ENCODE data around the gene DFFA. TPM values are rescaled to one million over a fixed set of nuclear protein-coding genes. Genes with fewer than 3 reads are reported as not detected.

The DFFA gene, protein sequence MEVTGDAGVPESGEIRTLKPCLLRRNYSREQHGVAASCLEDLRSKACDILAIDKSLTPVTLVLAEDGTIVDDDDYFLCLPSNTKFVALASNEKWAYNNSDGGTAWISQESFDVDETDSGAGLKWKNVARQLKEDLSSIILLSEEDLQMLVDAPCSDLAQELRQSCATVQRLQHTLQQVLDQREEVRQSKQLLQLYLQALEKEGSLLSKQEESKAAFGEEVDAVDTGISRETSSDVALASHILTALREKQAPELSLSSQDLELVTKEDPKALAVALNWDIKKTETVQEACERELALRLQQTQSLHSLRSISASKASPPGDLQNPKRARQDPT
- 10 to 100 TPM; 38.8 to 45.8 (median 42.9) TPM for polyA plus RNA-seq (ENCODE audit: insufficient read length in 4 of 4)

DNA sequence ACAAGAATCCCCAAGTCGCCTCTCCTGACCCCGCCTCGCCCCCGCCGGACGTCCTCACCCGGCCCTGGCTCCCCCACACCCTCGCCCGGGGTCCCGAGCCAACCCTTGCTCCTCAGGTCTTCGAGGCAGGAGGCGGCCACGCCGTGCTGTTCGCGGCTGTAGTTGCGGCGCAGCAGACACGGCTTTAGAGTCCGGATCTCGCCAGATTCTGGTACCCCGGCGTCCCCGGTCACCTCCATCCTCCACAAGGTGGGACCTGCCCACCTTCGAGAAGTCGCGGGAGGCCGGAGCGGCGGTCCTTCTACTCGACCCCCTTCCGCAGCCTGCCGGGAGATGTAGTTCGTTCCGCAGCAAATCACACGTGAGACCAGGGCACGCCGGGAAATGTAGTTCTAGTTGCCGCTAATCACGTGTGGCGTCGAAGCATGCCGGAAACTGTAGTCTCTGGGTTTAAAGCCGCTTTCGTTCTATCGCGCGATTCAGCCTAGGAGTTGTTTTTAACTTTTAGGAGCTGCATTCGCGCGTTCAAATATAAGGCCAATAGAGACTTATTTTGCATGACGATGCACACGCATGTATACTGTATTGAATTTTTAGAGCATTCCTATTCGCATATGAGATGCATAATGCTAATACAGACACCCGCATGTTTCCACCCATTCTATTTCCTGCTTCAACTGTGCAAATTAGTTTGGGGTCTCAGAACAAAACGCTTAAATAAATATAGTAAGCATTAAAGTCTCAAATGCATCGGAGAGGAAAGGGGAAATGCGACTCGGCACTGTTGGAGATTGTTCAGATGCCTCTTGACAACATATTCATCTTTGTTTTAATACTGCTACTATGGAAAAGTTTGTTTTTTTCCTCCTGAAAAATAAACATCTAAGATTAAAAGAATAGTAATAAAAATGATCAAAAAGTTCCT lies at the start of gene DFFA:
DFFA (minus strand) TSS at position 310 of the 925 bp plus-strand sequence; CDS start at position 239, 71 bp downstream.
- peak; percentile 90 to 95 (median 92) for DNase-seq (ENCODE audit: low read depth in 4 of 4, low spot score in 3 of 4)

DNA sequence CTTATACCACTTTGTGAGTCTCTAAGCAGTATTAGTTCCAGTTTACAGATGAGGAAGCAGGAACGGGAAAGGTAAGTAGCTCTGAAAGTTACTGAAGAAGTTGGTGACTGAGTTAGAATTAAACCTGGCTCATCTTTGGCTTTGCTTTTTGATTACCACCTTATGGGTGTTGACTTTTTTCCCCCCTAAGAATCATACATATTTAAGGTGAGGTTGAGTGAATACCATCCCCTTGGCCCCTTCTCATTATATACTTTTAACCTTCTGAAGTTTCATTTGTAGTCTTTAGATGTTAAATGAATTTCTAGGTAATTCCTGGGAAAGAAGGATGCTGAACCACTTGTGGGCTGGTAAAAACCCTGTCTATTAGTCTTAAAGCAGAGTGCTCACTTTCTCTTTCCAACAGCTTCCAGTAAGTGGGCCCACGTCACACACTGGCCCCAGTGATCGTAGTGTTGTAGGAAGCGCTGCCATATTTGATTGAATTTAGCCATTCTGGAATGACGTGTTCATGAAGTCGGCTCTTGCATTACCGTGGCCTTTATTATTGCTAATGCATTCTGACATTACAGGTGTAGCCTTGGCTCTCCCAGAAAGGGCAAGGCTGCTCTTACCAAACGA lies 49.3 kb upstream of the DFFA start:
- DNase-seq (ENCODE audit: low read depth in 4 of 4, low spot score in 3 of 4), result no peak

- no peak for DNase-seq (ENCODE audit: low read depth in 4 of 4, low spot score in 3 of 4)
These were observed 48.6 kb upstream of the DFFA start for GRCh38 chr1:10520952-10521351.

DNA sequence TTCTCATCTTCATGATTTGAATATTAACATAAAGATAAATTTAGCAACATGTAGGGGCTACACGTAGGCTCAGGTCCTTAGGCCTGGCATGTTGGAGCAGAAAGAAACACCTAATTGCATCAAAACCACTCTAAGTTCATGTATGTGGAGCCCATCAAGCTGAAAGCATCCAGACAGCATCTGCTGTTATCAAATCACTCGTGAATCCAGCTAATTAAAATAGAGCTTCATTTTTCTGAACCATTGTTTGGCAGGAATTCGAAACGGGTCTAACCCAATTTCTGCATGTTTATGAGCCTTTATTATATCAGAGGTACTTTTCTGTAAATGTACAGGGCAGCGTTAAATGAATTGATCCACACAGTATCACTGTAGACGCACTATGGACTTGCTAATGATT lies 48.2 kb upstream of the DFFA start:
- no peak for DNase-seq (ENCODE audit: low read depth in 4 of 4, low spot score in 3 of 4)

DNA sequence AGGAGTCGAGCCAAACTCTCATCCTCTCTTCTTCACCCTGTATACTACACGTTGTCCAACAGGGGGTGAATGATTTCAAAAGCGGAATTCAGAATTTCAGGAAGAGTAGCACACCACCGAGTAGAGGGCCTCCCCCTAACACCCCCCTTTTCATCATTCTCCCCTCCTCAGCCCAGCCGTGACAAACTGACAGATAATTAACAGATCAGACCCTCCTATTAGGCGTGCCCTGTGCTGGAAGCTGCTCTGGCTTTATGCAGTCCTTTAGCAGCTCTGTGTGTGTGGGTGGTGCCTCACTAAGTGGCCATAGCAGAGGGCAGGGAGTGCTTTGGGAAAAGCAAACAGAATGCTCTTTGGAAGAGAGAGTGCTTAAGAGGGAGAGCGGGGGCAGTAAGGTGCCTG lies 46.7 kb upstream of the DFFA start:
- DNase-seq (ENCODE audit: low read depth in 4 of 4, low spot score in 3 of 4), result no peak

DNA sequence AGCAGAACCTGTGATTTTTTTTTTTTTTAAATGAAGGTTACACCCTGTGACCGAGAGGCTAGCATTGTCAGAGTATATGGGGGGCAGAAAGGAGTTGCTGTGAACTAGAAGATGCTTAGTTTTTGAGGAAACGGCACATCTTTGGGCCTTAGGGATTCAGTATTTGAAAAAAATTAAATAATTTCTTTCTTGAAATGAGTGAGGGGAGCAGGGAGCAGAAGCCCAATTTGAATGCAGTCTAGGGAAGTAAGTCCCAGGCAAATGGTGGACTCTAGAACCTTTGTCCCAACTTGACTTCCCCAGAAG lies 45.3 kb upstream of the DFFA start:
- DNase-seq (ENCODE audit: low read depth in 4 of 4, low spot score in 3 of 4), result no peak

DNA sequence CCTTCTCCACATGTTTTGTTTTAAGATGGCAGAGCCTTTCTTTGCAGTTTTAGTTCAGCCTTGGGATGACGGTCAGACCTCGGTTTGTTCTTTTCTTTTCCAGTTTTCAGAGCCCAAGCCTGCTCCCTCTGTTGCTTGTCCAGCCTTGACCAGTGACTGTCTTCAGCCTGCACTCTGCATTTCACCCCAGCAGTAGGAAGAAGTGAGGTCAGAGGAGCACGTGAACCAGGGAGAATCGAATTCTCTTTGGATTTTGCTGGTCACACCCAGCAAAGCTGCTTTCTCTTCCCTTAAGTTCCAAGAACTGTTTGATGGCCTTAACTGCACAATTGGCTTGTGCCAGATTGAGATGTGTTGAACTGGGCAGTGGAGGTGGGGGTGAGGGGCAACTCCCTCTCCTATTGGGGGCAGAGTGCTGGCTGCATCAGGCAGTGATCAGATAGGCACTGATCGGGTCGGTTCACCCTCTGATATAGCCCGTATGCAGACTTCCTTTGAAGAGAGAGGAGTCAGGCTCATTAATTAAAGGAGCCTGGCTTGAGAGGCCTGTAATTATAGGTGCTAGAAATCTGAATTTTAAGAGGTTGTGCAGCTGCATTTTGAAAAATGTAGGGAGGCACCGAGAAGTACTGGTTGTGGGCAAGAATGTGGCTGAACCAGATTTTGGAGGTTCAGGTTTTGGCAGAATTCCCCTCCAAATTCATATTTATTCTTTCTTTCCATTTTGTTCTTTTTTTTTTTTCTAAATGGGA lies 44.8 kb upstream of the DFFA start:
- DNase-seq (ENCODE audit: low read depth in 4 of 4, low spot score in 3 of 4), result no peak

GRCh38 chr1:10515976-10516750 lies 43.8 kb upstream of the DFFA start:
- DNase-seq (ENCODE audit: low read depth in 4 of 4, low spot score in 3 of 4), result no peak

- DNase-seq (ENCODE audit: low read depth in 4 of 4, low spot score in 3 of 4), result no peak
These were observed 43.1 kb upstream of the DFFA start for GRCh38 chr1:10515301-10515975.

DNA sequence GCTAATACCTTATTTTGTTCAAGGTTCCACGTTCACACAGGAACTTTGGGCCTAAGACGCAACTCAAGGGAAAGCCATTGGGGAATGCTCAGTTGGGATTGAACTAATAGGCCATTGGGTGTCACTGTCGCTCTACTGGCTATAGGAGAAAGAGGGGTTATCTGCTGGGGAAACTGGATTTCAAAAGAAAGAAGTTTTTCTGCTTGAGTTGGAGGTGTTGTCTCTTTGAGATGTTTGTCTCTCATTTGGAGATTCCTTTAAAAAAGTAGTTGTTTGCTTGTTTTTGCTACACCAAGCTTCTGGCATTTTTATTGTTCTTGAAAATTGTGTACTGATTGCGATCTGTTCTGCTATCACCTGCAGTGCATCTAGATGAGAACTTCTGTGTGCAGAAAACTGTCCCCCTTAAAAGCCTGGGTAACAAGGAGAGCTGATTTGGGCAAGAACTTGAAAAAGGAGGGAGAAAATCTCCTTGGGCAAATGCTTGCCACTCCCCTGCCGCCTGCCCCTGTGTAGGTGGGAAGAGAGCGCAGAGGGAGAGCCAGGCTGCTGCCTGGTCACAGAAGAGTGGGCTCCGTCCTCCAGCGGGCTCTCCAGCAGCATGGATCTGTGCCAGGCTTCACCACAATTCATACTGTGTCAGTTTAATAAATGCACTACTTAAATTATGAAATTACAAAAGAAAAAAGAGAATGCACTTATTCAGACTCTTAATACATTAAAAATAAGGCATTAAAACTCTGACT lies 42.3 kb upstream of the DFFA start:
- no peak for DNase-seq (ENCODE audit: low read depth in 4 of 4, low spot score in 3 of 4)

- no peak for DNase-seq (ENCODE audit: low read depth in 4 of 4, low spot score in 3 of 4)
These were observed 40.9 kb upstream of the DFFA start for GRCh38 chr1:10513199-10513598.

DNA sequence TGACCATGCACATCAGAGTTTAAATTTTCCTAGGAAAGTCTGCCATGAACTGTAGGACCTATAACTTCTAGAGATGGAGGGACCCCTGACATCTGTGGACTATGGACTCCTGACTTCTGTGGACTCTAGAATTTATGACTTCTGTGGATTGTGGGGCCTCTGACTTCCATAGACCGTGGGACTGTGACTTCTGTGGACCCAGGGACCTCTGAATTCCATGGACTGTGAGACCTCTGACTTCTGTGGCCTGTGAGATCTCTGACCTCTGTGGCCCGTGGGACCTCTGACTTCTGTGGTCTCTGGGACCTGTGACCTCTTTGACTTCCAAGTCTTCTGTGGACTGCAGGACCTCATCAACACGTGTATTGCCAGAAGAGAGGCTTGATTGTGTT lies 39.2 kb upstream of the DFFA start:
- no peak for DNase-seq (ENCODE audit: low read depth in 4 of 4, low spot score in 3 of 4)

GRCh38 chr1:10510520-10511493 lies 38.5 kb upstream of the DFFA start:
- no peak for DNase-seq (ENCODE audit: low read depth in 4 of 4, low spot score in 3 of 4)

GRCh38 chr1:10509809-10510509 lies 37.6 kb upstream of the DFFA start:
- no peak for DNase-seq (ENCODE audit: low read depth in 4 of 4, low spot score in 3 of 4)

- DNase-seq (ENCODE audit: low read depth in 4 of 4, low spot score in 3 of 4), result no peak
These were observed 36.2 kb upstream of the DFFA start for GRCh38 chr1:10508511-10508951.

- DNase-seq (ENCODE audit: low read depth in 4 of 4, low spot score in 3 of 4), result no peak
These were observed 35.0 kb upstream of the DFFA start for GRCh38 chr1:10507111-10507879.
